PFSK-1 (cell line): ENCODE measurements around the gene CCSER1.

ENCODE experiments used
- FOXP2 ChIP-seq: optimal IDR thresholded peaks from 2 replicates; pipeline ENCODE3; 2011; ENCODE audit warnings: borderline replicate concordance, control low read depth, inconsistent platforms; ENCODE audit not compliant: insufficient read depth; ENCODE audit errors: extremely low read length, extremely low read depth
- POLR2AphosphoS5 ChIP-seq: IDR thresholded peaks from 2 replicates; pipeline ENCODE4 v1.6.1; 2012; ENCODE audit warnings: low read depth, mild to moderate bottlenecking, control low read depth, low read length, moderate library complexity
- REST ChIP-seq, 2 experiments: IDR thresholded peaks; 2 replicates each; pipeline versions ENCODE4 v1.6.1 to v1.8.0; 2011 to 2012; ENCODE audit warnings: low read depth in 2 of 2, low read length in 2 of 2, control low read depth in 1 of 2, inconsistent platforms in 1 of 2, mild to moderate bottlenecking in 1 of 2, moderate library complexity in 1 of 2; ENCODE audit not compliant: insufficient read depth in 1 of 2
- SIN3A ChIP-seq: IDR thresholded peaks from 2 replicates; pipeline ENCODE4 v1.6.1; 2012; ENCODE audit warnings: mild to moderate bottlenecking, low read length, moderate library complexity, borderline replicate concordance; ENCODE audit not compliant: insufficient read depth
- TAF1 ChIP-seq: IDR thresholded peaks from 2 replicates; pipeline ENCODE4 v1.6.1; 2012; ENCODE audit warnings: low read length, control low read depth, borderline replicate concordance; ENCODE audit not compliant: insufficient read depth

DNA sequence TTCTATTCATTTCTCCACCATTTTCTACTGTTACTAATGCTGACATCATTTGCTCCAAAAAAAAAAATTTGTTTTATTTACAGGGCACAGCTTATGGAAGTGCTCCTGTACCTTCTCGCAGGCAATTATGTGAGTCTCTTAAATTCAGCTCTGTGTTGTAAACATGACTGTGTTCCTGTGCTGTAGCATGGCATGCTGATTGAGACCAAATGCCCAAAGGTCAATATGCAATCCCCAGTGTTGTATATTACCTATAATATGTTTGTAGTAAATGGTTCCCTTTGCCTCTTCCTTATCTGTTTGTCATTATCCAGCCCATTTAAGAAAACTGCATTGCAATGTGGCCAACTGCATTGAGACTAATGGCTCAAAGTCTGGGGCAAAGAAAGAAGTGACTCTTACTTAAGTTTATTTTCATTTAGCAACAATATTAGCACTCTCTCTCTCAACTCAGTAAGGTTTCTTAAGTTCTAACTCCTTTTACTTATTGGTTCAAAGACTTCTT, 1156.6 kb downstream of the CCSER1 start:
- TF ChIP-seq POLR2AphosphoS5 (no peak), TAF1 (no peak), FOXP2 (no peak), REST (IDR thresholded peaks at IDR 0.05; ENCODE audit: insufficient read depth in 1 of 2, low read depth in 2 of 2, low read length in 2 of 2) (no peak), SIN3A (no peak)
